GM19043 (cell line): ENCODE data around the gene ACACB.

Experiments used
- ATAC-seq: cut with Tn5 transposase; IDR thresholded peaks from one replicate; pipeline ENCODE4 v1.9.1; 2021; ENCODE audit warnings: low read depth; ENCODE audit not compliant: unreplicated experiment

ACACB gene

DNA sequence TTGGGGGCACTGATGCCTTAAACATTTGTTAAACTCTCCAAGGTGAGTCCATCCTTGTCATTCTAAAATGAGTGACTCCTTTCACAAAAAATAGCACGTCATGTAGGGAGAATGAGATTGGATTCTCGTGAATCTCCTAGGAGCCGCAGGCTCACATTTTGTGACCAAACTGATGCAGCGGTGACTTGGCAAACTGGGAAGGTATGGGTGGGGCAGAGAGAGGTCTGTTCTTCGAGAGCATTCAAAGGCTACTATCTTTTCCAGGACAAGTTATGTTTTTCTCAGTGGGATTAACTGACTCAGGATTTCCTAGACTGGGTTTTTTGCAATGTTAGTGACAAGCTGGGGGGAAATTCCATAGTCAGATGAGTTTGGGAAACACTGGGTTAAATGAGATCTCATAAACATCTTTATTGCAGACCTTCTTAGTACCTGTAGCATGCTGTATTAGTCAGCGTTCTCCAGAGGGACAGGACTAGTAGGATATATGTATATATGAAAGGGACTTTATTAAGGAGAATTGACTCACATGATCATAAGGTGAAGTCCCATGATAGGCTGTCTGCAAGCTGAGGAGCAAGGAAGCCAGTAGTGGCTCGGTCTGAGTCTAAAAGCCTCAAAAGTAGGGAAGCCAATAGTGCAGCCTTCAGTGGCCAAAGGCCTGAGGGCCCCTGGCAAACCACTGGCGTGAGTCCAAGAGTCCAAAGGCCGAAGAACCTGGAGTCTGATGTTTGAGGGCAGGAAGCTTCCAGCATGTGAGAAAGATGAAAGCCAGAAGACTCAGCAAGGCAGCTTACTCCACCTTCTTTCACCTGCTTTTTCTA is 131.7 kb downstream of the ACACB start:
- no peak for ATAC-seq

DNA sequence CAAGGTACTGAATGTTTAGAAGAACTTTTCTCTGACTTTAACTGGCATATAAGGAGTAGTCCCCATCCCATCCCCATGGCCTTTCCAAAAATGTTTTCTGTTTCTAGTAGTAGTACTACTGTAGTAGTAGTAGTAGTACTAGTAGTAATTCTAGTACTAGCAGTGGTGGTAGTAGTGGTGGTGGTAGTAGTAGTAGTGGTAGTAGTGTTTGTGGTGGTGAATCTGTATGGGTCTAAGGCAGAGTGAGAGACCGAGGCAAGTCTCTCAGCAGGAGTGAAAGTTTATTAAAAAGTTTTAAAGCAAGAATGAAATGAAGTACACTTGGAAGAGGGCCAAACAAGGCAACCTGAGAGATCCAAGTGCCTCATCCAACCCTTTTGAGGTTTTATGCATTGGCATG is 134.1 kb downstream of the ACACB start:
- no peak for ATAC-seq

DNA sequence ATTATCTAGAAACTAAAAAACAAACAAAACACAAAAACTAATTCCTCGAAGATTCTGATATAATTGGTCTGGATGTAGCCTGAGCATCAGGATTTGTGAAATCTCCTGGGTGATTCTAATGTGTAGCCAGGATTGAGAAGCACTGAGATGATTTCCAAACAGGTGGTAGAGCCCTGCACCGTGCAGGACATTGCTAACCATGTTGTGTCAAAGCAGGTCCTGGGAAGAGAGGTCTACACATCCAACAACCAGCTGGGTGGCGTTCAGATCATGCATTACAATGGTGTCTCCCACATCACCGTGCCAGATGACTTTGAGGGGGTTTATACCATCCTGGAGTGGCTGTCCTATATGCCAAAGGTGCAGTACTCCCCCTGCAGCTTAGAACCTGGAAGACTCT is 136.4 kb downstream of the ACACB start:
- no peak for ATAC-seq

DNA sequence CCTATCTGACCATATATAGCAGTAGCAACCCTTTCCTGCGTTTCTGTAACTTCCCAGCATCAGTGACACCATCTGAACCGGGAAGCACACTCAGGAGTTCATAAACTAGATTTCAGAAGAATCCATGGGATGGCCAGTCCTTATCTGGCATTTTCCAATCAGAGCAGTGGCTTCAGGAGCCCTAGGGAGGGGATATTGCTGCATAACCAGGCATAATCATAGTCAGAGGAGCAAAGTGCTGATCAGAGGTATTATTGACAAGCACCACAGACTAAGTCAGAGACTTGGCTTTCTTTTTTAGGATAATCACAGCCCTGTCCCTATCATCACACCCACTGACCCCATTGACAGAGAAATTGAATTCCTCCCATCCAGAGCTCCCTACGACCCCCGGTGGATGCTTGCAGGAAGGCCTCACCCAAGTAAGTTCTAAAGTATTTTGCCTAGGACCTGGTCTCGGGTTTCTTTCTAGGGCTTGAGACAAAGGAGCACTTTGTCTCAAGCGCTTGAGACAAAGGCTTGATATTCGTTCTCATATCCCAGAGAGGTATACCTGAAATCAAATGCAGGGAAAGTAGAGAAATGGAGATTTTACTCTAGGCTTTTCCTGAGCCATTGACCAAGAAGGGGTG is 137.6 kb downstream of the ACACB start:
- ATAC-seq = no peak

DNA sequence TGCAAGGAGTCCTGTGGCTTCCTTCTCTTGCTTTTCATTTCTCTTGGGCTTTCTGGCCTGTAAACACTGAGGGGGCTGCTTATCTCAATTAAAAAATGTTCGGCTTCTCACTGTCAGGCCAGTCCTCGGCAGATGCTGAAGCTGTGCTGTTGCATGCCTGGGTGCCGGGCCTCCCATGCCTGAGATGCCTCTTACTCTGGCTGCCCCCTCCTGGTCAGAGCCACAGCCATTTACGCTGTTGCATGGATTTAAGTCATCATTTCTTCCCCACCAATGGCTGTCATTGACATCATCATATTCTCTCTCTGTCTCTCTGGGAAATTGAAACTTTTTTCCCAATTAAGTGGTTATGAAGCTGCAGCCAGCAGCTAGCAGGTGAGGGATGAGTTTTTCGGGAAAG is 139.0 kb downstream of the ACACB start:
- ATAC-seq = no peak

DNA sequence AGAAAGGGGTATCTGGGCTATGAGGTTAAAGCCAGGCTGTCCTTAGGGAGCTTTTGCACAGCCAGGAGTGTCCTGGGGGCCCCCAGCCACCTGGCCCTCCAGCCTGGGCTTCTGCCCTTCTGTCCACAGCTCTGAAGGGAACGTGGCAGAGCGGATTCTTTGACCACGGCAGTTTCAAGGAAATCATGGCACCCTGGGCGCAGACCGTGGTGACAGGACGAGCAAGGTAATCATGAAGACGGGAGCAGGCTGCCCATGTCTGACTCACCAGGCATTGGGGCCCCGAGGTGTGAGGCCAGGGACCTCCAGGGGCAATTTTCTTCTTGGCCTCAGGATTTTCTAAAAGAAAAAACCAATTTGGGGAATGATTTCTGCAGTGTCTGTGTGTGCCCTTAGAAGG is 139.6 kb downstream of the ACACB start:
- no peak for ATAC-seq

DNA sequence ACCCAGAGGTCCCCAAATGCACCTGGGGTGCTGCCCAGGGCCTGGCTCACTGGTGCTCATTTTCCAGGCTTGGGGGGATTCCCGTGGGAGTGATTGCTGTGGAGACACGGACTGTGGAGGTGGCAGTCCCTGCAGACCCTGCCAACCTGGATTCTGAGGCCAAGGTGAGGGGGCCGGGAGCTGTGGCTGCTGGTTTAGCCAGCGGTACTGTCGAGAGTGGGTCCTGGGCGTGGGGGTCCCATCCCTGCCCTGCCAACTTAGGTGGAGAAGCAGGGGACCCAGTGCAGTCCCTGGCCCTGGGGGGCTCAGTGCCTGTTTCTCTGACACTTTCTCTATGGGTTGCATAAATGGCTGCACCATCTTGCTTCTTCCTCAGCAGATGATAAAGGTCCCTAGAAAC is 141.8 kb downstream of the ACACB start:
- no peak for ATAC-seq

DNA sequence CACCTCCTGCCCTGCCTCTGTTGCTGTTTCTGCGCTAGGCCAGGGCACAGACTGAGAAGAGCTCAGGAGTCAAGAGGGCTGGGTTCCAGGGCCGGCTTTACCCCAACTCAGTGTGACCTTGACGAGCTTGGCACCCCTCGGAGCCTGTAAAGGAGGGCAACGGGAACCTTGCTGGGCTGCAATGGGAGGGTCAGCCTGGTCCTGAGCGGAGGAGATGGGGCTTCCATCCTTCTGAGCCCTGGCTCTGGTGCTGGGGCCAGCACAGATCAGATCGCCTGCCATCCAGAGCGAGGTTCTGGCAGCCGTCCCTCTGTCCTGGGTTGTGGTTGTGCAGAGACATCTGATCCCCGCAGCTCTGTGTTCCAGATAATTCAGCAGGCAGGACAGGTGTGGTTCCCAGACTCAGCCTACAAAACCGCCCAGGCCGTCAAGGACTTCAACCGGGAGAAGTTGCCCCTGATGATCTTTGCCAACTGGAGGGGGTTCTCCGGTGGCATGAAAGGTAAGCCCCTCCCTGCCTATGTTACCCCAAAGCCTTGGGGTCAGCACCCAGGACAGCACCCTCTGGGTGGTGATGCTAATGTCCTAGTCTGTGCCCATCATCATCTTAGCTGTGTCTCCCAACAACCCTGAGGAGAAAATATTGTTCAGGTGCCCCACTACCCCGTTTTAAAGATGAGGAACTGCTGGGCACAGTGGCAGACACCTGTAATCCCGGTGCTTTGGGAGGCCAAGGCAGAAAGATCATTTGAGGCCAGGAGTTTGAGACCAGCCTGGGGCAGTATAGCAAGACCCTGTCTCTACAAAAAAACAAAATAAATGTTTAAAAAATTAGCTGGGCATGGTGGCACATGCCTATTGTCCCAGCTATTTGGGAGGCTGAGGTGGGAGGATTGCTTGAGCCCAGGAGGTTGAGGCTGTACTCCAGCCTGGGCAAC is 142.5 kb downstream of the ACACB start:
- no peak for ATAC-seq

DNA sequence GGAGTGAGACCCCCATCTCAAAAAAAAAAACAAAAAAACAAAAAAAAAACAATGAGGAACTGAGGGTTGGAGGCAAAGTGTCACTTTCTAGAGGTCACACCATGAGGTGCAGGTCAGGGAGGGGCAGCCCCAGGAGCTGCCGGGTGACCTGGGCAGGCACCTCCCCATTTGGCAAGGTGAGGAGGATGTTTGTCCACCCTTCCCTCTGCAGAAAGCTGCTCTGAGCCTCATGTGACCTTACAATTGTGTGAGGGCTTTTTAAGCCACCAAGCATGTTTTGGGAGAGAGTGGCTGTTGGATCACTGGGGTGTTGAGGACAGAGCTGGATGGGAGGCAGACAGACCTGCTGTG is 143.1 kb downstream of the ACACB start:
- no peak for ATAC-seq

DNA sequence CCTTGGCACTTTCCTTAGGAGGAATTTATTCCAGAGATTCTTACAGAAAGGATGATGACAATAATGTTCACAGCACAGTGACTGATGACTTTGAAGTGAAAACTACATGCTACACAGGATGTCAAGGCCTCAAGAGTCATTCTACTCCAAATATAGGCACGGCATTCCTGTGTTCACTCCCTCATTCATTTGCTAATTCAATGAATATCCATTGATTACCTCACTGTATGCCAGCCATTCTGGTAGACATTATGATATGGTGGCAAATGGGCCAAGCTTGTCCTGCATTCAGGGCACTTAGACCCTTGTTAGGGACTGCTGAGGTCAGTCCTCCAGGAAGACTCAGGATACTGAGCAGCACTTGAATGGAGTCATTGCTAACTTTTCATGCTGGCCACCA is 144.7 kb downstream of the ACACB start:
- ATAC-seq = no peak

DNA sequence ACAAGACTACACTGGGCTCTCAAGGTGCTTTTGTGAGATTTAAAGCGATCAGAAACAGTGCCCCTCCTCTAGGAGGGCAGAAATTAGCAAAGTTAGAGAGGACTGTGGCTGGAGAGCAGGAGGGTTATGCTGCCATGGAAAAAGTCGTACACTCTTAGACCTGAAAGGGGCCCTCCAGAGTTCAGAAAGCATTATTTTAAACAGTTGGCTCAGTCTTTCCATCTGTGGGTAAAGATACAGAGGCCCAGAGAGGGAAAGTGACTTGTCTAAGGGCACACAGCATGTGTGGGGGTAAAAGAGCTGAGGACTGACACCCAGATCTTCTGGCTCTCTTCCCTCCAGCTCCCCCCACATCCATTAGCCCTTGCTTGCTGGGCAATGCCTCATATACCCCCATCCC is 145.6 kb downstream of the ACACB start:
- no peak for ATAC-seq

DNA sequence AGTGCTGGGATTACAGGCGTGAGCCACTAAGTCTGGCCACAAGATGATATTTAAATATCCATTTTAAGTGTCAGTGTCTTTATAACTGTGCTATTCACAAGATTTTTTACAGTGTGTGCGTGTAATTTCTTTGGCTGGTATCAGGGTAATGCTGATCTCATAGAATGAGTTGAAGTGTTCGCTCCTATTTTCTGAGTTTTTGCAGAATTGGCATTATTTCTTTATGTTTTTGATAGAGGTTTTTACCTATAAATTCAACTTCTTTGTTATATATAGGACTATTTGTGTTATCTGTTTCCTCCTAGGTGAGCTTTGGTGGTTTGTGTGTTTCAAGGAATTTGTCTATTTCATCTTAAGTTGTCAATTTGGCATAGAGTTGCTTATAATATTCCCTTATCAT is 147.1 kb downstream of the ACACB start:
- no peak for ATAC-seq

DNA sequence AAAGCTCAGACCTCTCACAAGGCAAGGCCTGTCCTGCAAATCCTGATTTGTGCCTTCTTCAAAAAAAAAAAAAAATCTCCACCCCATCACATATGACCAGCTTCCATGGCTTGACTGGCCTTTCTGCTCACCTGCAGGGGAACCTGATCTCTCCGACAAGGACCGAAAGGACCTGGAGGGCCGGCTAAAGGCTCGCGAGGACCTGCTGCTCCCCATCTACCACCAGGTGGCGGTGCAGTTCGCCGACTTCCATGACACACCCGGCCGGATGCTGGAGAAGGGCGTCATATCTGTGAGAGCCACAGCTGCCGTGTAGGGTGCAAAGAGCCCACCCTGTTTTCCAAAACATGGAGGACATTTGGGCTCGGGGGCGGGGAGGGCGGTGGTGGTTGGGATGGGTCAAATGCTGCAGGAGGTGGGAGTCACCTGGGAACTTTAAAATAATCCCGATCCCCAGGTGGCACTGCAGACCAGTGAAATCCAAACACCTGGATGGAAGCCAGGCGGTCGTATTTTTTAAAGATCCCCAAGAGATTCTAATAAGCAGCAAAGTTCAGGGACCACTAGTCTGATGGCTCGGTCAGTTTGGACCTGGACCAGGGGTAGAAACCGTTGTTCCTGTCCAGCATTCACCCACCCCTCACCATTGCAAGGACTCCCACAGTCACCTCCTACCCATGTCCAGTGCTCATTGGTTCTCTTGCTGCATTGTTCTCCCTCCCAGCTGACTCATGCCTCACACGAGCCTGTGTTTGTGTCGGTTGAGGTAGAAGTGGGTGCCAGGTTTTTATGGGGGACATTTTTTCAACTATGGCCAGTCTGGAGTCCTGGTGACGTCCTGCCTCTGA is 147.9 kb downstream of the ACACB start:
- no peak for ATAC-seq

DNA sequence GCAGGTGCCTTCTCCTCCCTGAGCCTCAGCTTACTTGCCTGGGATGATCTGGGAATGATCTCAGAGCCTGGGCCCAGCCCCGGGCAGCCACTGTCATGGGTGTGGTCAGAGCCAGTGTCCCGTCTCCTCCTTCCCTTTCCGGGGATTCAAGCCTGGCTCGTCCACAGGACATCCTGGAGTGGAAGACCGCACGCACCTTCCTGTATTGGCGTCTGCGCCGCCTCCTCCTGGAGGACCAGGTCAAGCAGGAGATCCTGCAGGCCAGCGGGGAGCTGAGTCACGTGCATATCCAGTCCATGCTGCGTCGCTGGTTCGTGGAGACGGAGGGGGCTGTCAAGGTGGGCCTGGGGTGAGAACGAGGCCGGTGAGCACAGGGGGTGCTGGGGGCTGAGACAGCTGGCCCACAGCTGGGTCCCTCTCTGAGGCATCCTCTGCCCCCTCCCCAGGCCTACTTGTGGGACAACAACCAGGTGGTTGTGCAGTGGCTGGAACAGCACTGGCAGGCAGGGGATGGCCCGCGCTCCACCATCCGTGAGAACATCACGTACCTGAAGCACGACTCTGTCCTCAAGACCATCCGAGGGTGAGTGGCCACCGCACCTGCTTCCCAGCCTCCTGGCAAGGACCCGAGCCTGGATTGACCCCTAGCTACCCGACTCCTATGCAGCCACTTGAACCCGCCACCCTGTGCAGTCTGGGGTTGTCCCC is 148.7 kb downstream of the ACACB start:
- no peak for ATAC-seq

DNA sequence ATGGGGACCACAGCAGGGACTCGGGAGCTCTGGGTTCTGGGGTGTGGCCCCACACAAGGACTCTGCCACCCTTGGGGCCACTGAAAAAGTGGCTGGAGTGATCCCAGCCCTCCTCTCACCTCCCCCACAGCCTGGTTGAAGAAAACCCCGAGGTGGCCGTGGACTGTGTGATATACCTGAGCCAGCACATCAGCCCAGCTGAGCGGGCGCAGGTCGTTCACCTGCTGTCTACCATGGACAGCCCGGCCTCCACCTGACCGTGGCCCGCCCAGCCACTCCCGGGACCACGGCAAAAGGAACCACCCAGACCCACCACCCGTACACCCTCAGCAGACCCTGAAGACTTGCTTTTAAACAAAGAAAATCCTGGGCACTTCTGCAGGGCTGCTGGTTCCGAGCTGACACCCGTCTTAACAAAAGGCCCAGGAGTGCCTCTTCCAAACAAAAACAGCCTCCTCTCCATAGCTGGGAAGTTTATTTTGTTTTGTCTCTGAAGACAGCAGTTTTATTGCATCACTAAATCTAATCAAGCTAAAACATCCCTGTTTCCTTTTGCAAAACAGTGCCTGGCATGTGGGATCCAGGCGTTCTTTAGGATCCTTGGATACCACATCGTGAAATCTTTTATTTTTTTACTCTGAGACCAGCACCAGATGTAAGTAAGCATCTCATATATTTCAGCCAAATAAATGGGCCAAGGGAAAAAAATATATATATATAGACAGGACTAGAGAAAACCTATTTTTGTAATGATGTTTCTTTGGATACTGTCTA is 149.9 kb downstream of the ACACB start:
- ATAC-seq = no peak

DNA sequence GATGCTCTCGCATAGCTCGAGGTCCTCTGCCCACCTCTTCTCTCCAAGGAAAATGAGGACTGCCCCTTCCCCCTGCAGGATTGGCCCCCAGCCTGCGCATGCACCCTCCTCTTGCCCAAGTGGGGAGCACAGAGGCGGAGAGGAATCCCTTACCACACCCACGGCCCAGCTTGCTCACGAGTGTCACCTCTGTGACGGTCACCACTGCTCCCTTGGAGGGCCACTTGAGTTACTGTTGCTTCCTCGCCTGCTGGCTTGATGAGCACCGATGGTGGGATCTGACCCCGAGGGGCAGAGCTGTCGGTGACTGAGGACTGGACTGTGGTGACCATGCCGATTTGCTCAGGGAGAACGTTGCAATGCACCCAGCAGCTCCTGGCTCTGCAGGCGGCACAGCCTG is 151.0 kb downstream of the ACACB start:
- ATAC-seq = no peak

DNA sequence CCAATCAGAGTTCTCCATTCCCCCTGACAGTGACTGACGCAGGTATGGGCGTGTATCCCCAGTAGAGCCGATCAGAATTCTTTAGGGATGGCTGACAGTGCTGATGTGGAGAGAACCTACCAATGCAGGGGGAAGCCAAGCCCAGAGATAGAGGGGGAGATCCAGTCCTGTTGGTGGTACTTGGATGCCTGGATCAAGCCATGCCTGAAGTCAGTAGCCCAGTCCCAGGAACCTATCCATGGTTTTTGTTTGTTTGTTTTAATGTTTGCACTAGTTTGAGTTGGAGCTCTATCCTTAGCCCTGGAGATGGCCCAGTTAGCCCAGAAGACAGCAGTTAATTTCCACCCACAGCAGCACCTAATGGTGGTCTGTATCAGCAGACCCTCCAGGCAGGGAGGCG is 152.5 kb downstream of the ACACB start:
- ATAC-seq = no peak

DNA sequence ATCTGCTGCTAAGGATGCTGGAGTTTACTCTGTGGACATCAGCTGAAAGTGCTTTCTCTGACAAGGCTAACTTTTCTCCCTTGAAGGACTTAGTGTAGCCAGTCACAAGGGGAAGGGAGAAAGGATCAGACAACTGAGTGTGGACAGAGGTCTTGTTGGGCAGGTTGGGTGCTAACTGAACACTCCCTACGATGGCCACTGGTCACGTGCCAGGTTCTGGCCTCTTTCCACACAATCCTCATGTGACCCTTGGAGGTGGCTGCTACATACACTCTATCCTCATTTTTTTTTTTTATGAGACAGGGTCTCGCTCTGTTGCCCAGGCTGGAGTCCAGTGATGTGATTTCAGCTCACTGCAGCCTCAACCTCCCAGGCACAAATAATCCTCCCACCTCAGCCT is 153.0 kb downstream of the ACACB start:
- ATAC-seq = no peak

DNA sequence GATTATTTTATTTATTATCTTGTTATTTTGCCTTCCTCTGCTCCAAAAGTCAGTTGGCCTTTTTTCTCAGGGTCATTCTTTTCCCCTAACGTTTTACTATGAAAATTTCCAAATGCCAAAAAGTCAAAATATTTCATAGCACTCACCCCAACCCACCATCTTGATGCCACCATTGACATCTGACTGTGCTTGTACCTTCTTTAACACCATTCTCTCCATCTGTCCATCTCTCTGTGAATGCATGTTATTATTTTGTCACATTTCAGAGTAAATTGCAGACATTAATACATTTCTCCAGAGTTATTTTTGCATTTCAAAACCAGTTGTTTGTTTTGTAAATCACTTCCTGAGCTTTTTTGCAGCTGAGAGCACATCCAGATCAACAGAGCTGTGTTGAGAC is 154.1 kb downstream of the ACACB start:
- ATAC-seq = no peak
